Measurements from ENCODE around the gene WIPI1.

The WIPI1 gene

GRCh38 chr17:68460146-68460545, 2.9 kb upstream of the WIPI1 start:
- no peak for DNase-seq

DNA sequence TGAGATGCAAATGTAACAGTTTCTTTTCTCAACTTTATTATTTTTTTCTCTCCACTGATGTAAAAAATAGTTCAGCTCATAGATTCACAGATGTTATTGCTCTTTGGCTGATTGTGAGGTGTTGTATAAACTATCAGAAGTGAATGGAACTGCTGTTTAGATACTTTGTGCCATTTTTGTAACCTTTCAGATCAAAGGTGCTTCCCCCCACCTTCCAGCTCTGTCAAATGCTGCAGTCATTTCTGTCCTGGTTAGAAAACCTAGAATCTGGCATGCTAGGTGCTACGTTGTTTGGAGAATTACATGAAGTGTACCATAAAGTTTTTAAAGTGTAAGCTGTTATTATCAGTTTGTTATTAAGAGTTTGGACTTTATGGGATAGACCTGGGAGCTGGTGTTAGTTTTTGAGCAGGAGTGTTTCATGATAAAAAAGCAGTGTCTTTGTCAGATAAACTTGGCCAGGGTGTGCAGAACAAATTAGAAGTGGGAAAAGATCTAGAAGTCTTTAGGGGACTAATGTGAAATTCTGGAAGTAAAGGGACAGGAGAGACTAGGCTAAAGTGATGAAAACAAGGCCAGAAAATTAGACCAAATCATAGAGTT, 1.8 kb upstream of the WIPI1 start:
- DNase-seq, result no peak

GRCh38 chr17:68458260-68459036, 1.2 kb upstream of the WIPI1 start:
- DNase-seq, result no peak

DNA sequence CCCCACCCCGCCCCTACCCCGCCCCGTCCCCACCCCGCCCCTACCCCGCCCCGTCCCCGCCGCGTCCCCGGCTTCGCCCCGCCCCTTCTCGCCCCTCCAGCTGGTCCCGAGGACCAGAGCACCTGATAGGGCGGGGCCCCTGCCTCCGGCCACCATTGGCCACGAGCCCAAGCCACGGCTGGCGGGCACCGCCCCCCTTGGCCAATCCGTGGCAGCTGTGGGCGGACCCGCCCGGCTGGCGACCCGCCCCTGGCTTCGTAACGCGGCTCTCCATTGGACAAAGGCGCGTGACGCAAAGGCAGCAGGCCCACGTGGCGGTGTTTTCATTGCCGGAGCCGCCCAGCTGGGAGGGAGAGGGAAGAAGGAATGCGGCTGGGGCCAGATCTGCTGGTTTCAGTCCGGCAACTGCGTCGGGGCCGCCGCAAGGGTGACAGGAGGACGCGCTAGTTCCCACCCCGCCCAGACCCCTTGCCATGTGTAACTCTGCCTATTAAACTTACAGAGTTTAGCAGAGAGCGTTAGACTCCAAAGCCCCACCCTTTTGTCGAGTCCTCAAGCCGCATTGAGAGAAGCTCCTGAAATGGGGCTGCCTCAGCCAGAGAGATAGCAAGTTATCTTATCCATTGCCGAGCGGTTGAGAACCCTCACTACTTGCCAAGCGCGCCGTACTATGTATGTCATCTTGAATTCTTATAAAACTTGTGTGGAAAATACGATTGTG, 403 bp upstream of the WIPI1 start:
- peak; percentile 60 for DNase-seq

- DNase-seq, result no peak
Observed at GRCh38 chr17:68456339-68457167, 743 bp downstream of the WIPI1 start.

DNA sequence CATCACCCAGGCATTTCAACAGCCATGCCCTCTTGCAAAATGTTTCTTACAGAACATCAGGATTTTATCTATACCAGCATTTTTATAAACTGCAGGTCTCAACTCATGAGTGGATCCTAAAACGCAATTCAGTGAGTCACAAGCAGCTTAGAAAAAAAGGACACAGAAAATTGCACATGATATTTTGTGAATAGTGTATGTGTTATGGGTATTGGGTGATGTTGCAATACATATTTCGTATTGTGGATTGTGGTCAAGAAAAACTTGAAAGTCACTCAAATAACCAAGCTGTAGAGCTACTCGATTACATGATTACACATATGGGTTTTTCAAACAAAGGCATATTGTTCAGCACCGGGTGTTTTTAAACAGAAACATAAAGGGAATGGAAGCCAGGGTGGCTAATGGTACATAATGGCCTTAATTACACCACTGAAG, 1.4 kb downstream of the WIPI1 start:
- DNase-seq, result no peak

DNA sequence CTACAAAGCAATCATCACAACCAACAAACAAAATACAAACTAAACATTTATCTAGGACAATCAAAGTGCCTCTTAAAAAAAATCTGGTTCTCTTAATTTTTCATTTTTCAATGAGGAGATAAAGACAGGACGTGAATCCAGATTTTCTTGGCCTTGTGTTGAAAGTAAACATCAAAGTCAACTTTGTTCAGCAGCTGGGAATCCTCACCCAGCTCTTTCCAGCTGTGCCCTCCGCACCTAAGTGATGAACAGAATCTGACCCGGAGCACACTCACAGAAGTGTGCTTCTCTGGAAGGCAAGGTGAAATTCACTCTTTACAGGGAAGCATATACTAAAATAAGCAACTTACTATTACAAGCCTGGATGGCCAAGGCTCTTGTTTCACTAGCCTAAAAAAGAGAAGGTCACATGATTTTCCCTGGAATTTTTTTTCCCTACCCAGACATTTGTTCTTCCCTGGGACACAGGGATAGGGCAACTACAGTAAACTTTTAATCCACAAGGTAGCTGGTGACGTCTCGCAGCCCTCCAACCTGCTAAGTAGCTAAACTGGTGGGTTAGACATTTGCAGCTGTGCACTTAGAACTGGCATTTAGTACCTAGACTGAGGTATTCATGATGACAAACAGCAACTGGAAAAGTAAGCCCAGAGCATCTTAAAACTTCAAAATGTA, 3.2 kb downstream of the WIPI1 start:
- DNase-seq, result no peak

DNA sequence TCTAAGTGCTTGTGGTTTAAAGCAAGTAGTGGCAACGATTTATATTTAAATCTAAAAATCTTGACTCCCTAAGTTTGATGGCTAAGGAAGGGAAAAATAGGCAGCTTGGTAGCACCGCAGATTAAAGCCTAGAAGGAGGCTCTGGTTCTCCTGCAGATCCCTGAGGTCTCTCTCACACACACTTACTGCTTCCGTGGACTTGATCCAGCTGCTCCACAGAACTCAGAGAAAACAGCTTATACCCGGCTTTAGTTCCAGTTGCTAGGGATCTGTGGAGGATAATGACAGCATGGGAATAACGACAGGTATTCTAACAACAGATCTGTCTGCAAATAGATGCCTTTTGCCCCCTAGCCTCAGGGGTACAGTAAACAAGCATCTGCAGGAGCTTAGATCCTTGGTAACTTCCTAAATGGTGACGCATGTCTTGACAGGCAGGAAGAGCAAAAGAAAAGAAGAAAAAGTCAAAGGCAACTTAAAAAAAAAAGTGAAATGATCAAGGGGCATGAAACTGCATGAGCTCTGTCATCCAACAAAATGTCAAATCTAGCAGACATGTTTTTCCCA, 4.5 kb downstream of the WIPI1 start:
- DNase-seq, result no peak

- DNase-seq, result no peak
Observed at GRCh38 chr17:68451670-68452354, 5.5 kb downstream of the WIPI1 start.

DNA sequence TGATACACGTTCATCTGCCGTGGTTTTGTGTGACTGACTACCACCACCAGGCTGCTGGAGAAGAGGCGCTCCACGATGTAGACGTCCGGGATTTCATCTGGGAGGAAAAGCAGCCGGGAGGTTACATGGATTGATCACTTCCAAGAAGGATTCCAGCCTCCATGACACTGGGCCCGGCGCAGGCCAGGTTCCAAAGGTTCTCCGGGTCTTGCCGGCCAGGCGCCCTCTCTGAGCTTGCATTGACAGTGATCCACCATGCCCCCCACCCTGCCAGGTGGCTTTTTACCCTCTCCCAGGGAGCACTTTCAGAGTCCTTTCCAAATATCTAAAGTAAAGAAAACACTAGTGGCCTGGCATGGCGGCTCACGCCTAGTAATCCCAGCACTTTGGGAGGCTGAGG, 6.5 kb downstream of the WIPI1 start:
- no peak for DNase-seq

GRCh38 chr17:68450391-68450790, 6.9 kb downstream of the WIPI1 start:
- no peak for DNase-seq

- no peak for DNase-seq
Observed at GRCh38 chr17:68449021-68449739, 8.1 kb downstream of the WIPI1 start.

DNA sequence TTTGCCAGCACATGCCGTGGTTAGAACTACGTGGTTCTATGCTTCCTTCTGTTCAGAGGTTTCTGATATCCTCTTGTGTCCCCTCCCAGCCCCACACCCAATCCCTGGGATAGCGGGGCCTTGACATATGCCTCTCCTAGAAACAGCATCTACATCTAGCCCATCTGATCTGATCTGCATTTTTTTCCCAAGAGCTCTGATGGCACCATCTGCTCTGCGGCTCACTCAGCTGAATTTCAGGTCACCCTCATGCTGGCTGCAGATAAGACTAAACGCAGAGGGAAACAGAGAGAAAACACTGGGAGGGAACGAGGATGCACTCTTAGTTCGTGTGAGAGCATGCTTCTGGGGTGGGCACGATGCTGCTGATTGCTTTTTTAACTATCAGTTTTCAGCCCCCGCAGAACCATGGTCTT, 10.7 kb downstream of the WIPI1 start:
- no peak for DNase-seq

DNA sequence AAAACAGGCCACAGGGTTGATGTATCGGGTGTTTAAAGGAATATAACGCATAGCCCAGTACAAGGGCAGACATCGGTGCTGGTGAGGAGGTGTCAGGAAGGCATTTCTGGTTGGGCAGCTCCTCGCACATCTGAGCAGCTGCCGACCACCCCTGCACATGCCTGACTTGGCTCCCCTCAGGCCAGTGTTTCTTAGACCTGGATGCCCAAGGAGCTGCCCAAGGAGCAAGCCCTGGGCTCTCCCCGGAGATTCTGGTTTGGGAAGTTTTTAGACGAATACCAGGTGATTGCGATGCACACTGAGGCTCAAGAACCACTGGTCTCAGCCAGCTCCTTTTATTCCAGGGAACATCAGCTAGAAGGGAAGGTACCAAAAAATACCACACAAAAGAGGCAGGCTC, 11.6 kb downstream of the WIPI1 start:
- no peak for DNase-seq

GRCh38 chr17:68443972-68444464, 13.3 kb downstream of the WIPI1 start:
- no peak for DNase-seq

GRCh38 chr17:68441070-68441770, 16.1 kb downstream of the WIPI1 start:
- DNase-seq, result no peak

- no peak for DNase-seq
Observed at GRCh38 chr17:68440526-68440925, 16.8 kb downstream of the WIPI1 start.

GRCh38 chr17:68439656-68440290, 17.5 kb downstream of the WIPI1 start:
- no peak for DNase-seq

Data from DMS79 treated with DMSO at 0.1 percent for 48 hours (cell line).